Ovary (tissue), 3 donors: ENCODE results near the gene CDO1.

ENCODE experiments used
- EP300 ChIP-seq: sonication (generic); formaldehyde crosslinking; IDR thresholded peaks from one replicate; pipeline ENCODE4 v1.6.1; 2017; ENCODE audit warnings: antibody characterized with exemption
- POLR2A ChIP-seq: fragments of 450-650 bp; IDR thresholded peaks from one replicate; pipeline ENCODE4 v1.6.1; 2017; ENCODE audit warnings: antibody characterized with exemption, mild to moderate bottlenecking, moderate library complexity
- TF ChIP-seq, protein P1 (sequence below), 3 donors: fragments of 450-650 bp in 2 of 3; fragments of 200-600 bp in 1 of 3; IDR thresholded peaks; one replicate each; pipeline versions ENCODE4 v1.5.1 to v1.8.0; 2016 to 2022; ENCODE audit warnings: antibody characterized with exemption in 3 of 3, mild to moderate bottlenecking in 1 of 3
- donor health status: DM: no; HTN: no; CAD: no.

DNA sequence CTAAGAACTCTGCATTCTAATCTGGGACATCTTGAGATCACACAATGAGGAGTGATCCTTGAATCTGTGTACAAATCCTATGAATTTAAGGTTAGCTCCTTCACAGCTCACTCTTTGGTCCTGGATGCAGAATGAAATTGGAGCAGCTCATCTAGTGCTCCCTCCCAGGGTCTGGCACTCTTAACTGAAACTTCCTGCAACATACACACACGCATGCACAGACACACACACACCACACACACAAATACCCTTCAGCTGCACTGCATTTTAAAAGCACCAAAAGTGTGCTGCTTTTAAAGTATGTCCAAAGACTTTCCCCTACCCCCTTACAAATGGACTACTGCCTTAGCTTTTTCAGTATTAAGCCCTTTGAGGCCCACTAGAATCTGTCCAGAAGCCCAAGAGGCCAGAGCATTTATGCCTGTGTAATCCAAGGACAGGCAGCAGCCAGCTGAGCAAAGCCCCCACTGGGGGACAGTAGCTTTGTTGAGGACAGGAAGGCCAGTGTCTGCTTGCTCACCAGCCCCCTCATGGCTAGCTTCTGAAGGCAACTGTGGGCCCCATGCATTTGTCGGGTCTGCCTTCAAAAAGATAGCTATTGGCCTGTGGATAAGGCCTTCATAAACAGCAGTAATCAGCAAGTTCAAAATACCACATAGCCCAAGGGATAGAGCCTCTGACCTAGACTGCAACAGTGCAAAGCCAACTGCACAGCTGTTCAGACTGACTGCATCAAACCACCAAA, 43.6 kb downstream of the CDO1 start:
- TF ChIP-seq, protein P1, sequence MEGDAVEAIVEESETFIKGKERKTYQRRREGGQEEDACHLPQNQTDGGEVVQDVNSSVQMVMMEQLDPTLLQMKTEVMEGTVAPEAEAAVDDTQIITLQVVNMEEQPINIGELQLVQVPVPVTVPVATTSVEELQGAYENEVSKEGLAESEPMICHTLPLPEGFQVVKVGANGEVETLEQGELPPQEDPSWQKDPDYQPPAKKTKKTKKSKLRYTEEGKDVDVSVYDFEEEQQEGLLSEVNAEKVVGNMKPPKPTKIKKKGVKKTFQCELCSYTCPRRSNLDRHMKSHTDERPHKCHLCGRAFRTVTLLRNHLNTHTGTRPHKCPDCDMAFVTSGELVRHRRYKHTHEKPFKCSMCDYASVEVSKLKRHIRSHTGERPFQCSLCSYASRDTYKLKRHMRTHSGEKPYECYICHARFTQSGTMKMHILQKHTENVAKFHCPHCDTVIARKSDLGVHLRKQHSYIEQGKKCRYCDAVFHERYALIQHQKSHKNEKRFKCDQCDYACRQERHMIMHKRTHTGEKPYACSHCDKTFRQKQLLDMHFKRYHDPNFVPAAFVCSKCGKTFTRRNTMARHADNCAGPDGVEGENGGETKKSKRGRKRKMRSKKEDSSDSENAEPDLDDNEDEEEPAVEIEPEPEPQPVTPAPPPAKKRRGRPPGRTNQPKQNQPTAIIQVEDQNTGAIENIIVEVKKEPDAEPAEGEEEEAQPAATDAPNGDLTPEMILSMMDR (IDR thresholded peaks at IDR 0.05) = no peak
- TF ChIP-seq POLR2A (no peak), EP300 (no peak)
